ENCODE measurements around the gene PRSS2.

The PRSS2 gene

GRCh38 chr7:142785841-142786250 is 15.1 kb downstream of the PRSS2 start:
- H3K4me1 ChIP-seq = peaks cover 7% of the 10 kb centered on the region; the same call in 1 of the 2 replicates

GRCh38 chr7:142787034-142787768 is 16.4 kb downstream of the PRSS2 start:
- Histone ChIP-seq H3K4me1 (peaks cover 7% of the 10 kb centered on the region; the same call in 1 of the 2 replicates), H3K27ac (no peak overlapping the region)

More at GRCh38 chr7:142785841-142786250, 15.1 kb downstream of the PRSS2 start:
- Histone ChIP-seq H3K27ac (no peak overlapping the region), H3K9me3 (no peaks in the 10 kb centered on the region), H4K20me1 (no peaks in the 10 kb centered on the region), H3K9ac (no peak overlapping the region), H3K27me3 (peaks cover 4% of the 10 kb centered on the region), H3K36me3 (no peaks in the 10 kb centered on the region), H3K4me2 (no peak overlapping the region), H3K4me3 (no peak overlapping the region)
- no peak for TF ChIP-seq Cebpa-rat (IDR thresholded peaks at IDR 0.05)

GRCh38 chr7:142787783-142788182 is 17.0 kb downstream of the PRSS2 start:
- TF ChIP-seq Cebpa-rat (IDR thresholded peaks at IDR 0.05) = no peak

More at GRCh38 chr7:142787034-142787768, 16.4 kb downstream of the PRSS2 start:
- Histone ChIP-seq H3K4me3 (no peak overlapping the region), H3K36me3 (no peaks in the 10 kb centered on the region), H3K9me3 (no peaks in the 10 kb centered on the region), H4K20me1 (no peaks in the 10 kb centered on the region), H3K4me2 (no peak overlapping the region), H3K9ac (no peak overlapping the region), H3K27me3 (peaks cover 4% of the 10 kb centered on the region)
- TF ChIP-seq Cebpa-rat (IDR thresholded peaks at IDR 0.05) = no peak

GRCh38 chr7:142788303-142789289 is 17.8 kb downstream of the PRSS2 start:
- H3K9ac ChIP-seq = no peak overlapping the region
- no peaks in the 10 kb centered on the region for H3K4me1 ChIP-seq
- H3K27ac ChIP-seq = no peak overlapping the region
- TF ChIP-seq Cebpa-rat (IDR thresholded peaks at IDR 0.05) = no peak
- H4K20me1 ChIP-seq = no peaks in the 10 kb centered on the region
- no peaks in the 10 kb centered on the region for H3K9me3 ChIP-seq
- no peak overlapping the region for H3K4me3 ChIP-seq
- H3K4me2 ChIP-seq = no peak overlapping the region
- H3K36me3 ChIP-seq = no peaks in the 10 kb centered on the region
- H3K27me3 ChIP-seq = peaks cover 11% of the 10 kb centered on the region

More at GRCh38 chr7:142787783-142788182, 17.0 kb downstream of the PRSS2 start:
- H4K20me1 ChIP-seq = no peaks in the 10 kb centered on the region
- peaks cover 3% of the 10 kb centered on the region; the same call in 1 of the 2 replicates for H3K4me1 ChIP-seq
- H3K9ac ChIP-seq = no peak overlapping the region
- H3K4me2 ChIP-seq = no peak overlapping the region
- H3K27ac ChIP-seq = no peak overlapping the region
- no peaks in the 10 kb centered on the region for H3K9me3 ChIP-seq
- no peaks in the 10 kb centered on the region for H3K36me3 ChIP-seq
- peaks cover 5% of the 10 kb centered on the region for H3K27me3 ChIP-seq
- no peak overlapping the region for H3K4me3 ChIP-seq

- H3K4me1 ChIP-seq = no peaks in the 10 kb centered on the region
- TF ChIP-seq Cebpa-rat (IDR thresholded peaks at IDR 0.05) = no peak
- no peaks in the 10 kb centered on the region for H4K20me1 ChIP-seq
- H3K4me2 ChIP-seq = no peak overlapping the region
- no peaks in the 10 kb centered on the region for H3K9me3 ChIP-seq
- H3K9ac ChIP-seq = no peak overlapping the region
- no peak overlapping the region for H3K4me3 ChIP-seq
- no peaks in the 10 kb centered on the region for H3K36me3 ChIP-seq
- peaks cover 18% of the 10 kb centered on the region for H3K27me3 ChIP-seq
- H3K27ac ChIP-seq = no peak overlapping the region
Observed at GRCh38 chr7:142789441-142789840, 18.7 kb downstream of the PRSS2 start.

GRCh38 chr7:142790056-142790455 is 19.3 kb downstream of the PRSS2 start:
- Histone ChIP-seq H4K20me1 (no peaks in the 10 kb centered on the region), H3K36me3 (no peaks in the 10 kb centered on the region), H3K27me3 (peaks cover 24% of the 10 kb centered on the region), H3K4me2 (no peak overlapping the region), H3K9me3 (no peaks in the 10 kb centered on the region), H3K27ac (no peak overlapping the region), H3K4me3 (no peak overlapping the region), H3K4me1 (no peaks in the 10 kb centered on the region), H3K9ac (no peak overlapping the region)
- no peak for TF ChIP-seq Cebpa-rat (IDR thresholded peaks at IDR 0.05)

GRCh38 chr7:142790555-142790954 is 19.8 kb downstream of the PRSS2 start:
- TF ChIP-seq Cebpa-rat (IDR thresholded peaks at IDR 0.05) = no peak
- Histone ChIP-seq H3K27ac (no peak overlapping the region), H4K20me1 (no peaks in the 10 kb centered on the region), H3K36me3 (no peaks in the 10 kb centered on the region), H3K4me2 (no peak overlapping the region), H3K9me3 (no peaks in the 10 kb centered on the region), H3K27me3 (peaks cover 29% of the 10 kb centered on the region), H3K9ac (no peak overlapping the region), H3K4me3 (no peak overlapping the region), H3K4me1 (no peaks in the 10 kb centered on the region)

- TF ChIP-seq Cebpa-rat (IDR thresholded peaks at IDR 0.05) = no peak
- H3K4me2 ChIP-seq = no peak overlapping the region
- H3K9ac ChIP-seq = no peak overlapping the region
- no peaks in the 10 kb centered on the region for H3K4me1 ChIP-seq
- H3K27me3 ChIP-seq = peaks cover 34% of the 10 kb centered on the region
- no peak overlapping the region for H3K4me3 ChIP-seq
- H3K36me3 ChIP-seq = no peaks in the 10 kb centered on the region
- H4K20me1 ChIP-seq = no peaks in the 10 kb centered on the region
- H3K27ac ChIP-seq = no peak overlapping the region
- no peaks in the 10 kb centered on the region for H3K9me3 ChIP-seq
Observed at GRCh38 chr7:142791502-142791901, 20.7 kb downstream of the PRSS2 start.

GRCh38 chr7:142792129-142792528 is 21.4 kb downstream of the PRSS2 start:
- no peak overlapping the region for H3K4me2 ChIP-seq
- no peaks in the 10 kb centered on the region for H3K9me3 ChIP-seq
- H3K27me3 ChIP-seq = peaks cover 41% of the 10 kb centered on the region
- H3K4me3 ChIP-seq = no peak overlapping the region
- H3K36me3 ChIP-seq = no peaks in the 10 kb centered on the region
- H3K9ac ChIP-seq = no peak overlapping the region
- no peaks in the 10 kb centered on the region for H4K20me1 ChIP-seq
- no peak overlapping the region for H3K27ac ChIP-seq
- TF ChIP-seq Cebpa-rat (IDR thresholded peaks at IDR 0.05) = no peak
- H3K4me1 ChIP-seq = no peaks in the 10 kb centered on the region

GRCh38 chr7:142792593-142792992 is 21.8 kb downstream of the PRSS2 start:
- H3K9me3 ChIP-seq = no peaks in the 10 kb centered on the region
- no peak overlapping the region for H3K27ac ChIP-seq
- no peak overlapping the region for H3K9ac ChIP-seq
- no peak overlapping the region for H3K4me2 ChIP-seq
- H3K36me3 ChIP-seq = no peaks in the 10 kb centered on the region
- TF ChIP-seq Cebpa-rat (IDR thresholded peaks at IDR 0.05) = no peak
- peaks cover 45% of the 10 kb centered on the region for H3K27me3 ChIP-seq
- H3K4me1 ChIP-seq = no peaks in the 10 kb centered on the region
- H3K4me3 ChIP-seq = no peak overlapping the region
- H4K20me1 ChIP-seq = no peaks in the 10 kb centered on the region
